ENCODE data around the gene KCTD5.
"Not testable (repeated sequence)": the region's sequence is repeated elsewhere in the genome, so short reads cannot be mapped to it uniquely, and the experiment has no call there.

Gene KCTD5

GRCh38 chr16:2696601-2697250, 14.4 kb downstream of the KCTD5 start:
- DNase-seq (ENCODE audit: low read depth, low spot score): not testable (repeated sequence)

GRCh38 chr16:2697401-2697948, 15.2 kb downstream of the KCTD5 start:
- DNase-seq (ENCODE audit: low read depth, low spot score): no peak

- no peak for DNase-seq (ENCODE audit: low read depth, low spot score)
Observed at GRCh38 chr16:2698103-2698870, 16.0 kb downstream of the KCTD5 start.

GRCh38 chr16:2698965-2699750, 16.8 kb downstream of the KCTD5 start:
- no peak for DNase-seq (ENCODE audit: low read depth, low spot score)

GRCh38 chr16:2699791-2700600, 17.7 kb downstream of the KCTD5 start:
- DNase-seq (ENCODE audit: low read depth, low spot score): no peak

- DNase-seq (ENCODE audit: low read depth, low spot score): no peak
Observed at GRCh38 chr16:2700786-2701185, 18.5 kb downstream of the KCTD5 start.

- DNase-seq (ENCODE audit: low read depth, low spot score): no peak
Observed at GRCh38 chr16:2701272-2701671, 18.9 kb downstream of the KCTD5 start.

- no peak for DNase-seq (ENCODE audit: low read depth, low spot score)
Observed at GRCh38 chr16:2701713-2702437, 19.6 kb downstream of the KCTD5 start.

- DNase-seq (ENCODE audit: low read depth, low spot score): no peak
Observed at GRCh38 chr16:2702438-2702825, 20.1 kb downstream of the KCTD5 start.

GRCh38 chr16:2702871-2703745, 20.8 kb downstream of the KCTD5 start:
- no peak for DNase-seq (ENCODE audit: low read depth, low spot score)

- no peak for DNase-seq (ENCODE audit: low read depth, low spot score)
Observed at GRCh38 chr16:2704166-2704982, 22.1 kb downstream of the KCTD5 start.

GRCh38 chr16:2704983-2705275, 22.6 kb downstream of the KCTD5 start:
- DNase-seq (ENCODE audit: low read depth, low spot score): no peak

- no peak for DNase-seq (ENCODE audit: low read depth, low spot score)
Observed at GRCh38 chr16:2705351-2705750, 23.0 kb downstream of the KCTD5 start.

- DNase-seq (ENCODE audit: low read depth, low spot score): no peak
Observed at GRCh38 chr16:2706085-2706484, 23.8 kb downstream of the KCTD5 start.

GRCh38 chr16:2706611-2707311, 24.4 kb downstream of the KCTD5 start:
- no peak for DNase-seq (ENCODE audit: low read depth, low spot score)

- no peak for DNase-seq (ENCODE audit: low read depth, low spot score)
Observed at GRCh38 chr16:2707368-2708289, 25.3 kb downstream of the KCTD5 start.

GRCh38 chr16:2708290-2708639, 25.9 kb downstream of the KCTD5 start:
- no peak for DNase-seq (ENCODE audit: low read depth, low spot score)

Measured in brain pericyte (primary cell).